GM23338 (cell line): ENCODE results near the gene PCDHB10. TPM values are rescaled to one million over a fixed set of nuclear protein-coding genes. Genes with fewer than 3 reads are reported as not detected.

ENCODE experiments used
- ATAC-seq: fragments of 200-7000 bp; cut with Tn5 transposase; 3 replicates; pipeline ENCODE4 v1.9.1; 2020
- DNase-seq: peaks from one replicate; pipeline ENCODE4 v3.0.0-alpha.2; 2015; ENCODE audit warnings: low spot score
- H2AFZ ChIP-seq: fragments of 200-600 bp; sonication (generic); 2 replicates; pipeline ENCODE4 v1.8.0; 2016; ENCODE audit warnings: antibody characterized with exemption, mild to moderate bottlenecking, moderate library complexity
- H3F3A ChIP-seq: fragments of 200-600 bp; sonication (generic); replicated peaks from 2 replicates; pipeline ENCODE4 v1.8.0; 2017; ENCODE audit warnings: antibody characterized with exemption, mixed run types, low read depth
- H3K27ac ChIP-seq: fragments of 200-600 bp; sonication (generic); 2 replicates; pipeline ENCODE4 v1.6.1; 2016; ENCODE audit warnings: low read depth
- H3K27me3 ChIP-seq: fragments of 200-600 bp; sonication (generic); 2 replicates; pipeline ENCODE4 v1.8.0; 2016; ENCODE audit warnings: mild to moderate bottlenecking, mixed run types, moderate library complexity; ENCODE audit not compliant: insufficient read depth
- H3K36me3 ChIP-seq: fragments of 200-600 bp; sonication (generic); 2 replicates; pipeline ENCODE4 v1.8.0; 2016; ENCODE audit warnings: mild to moderate bottlenecking; ENCODE audit not compliant: insufficient read depth
- H3K4me1 ChIP-seq: fragments of 200-600 bp; sonication (generic); 2 replicates; pipeline ENCODE4 v1.8.0; 2016; ENCODE audit warnings: mild to moderate bottlenecking, moderate library complexity; ENCODE audit not compliant: insufficient read depth
- H3K4me2 ChIP-seq: fragments of 200-600 bp; sonication (generic); 2 replicates; pipeline ENCODE4 v1.7.1; 2017; ENCODE audit warnings: mixed run types
- H3K4me3 ChIP-seq: fragments of 200-600 bp; sonication (generic); 2 replicates; pipeline ENCODE4 v1.6.1; 2016; ENCODE audit warnings: mixed run types
- H3K79me2 ChIP-seq: fragments of 200-600 bp; sonication (generic); replicated peaks from 2 replicates; pipeline ENCODE4 v1.8.0; 2017; ENCODE audit warnings: mild to moderate bottlenecking; ENCODE audit not compliant: insufficient read depth
- H3K9me2 ChIP-seq: fragments of 200-600 bp; sonication (generic); 2 replicates; pipeline ENCODE4 v1.8.0; 2017; ENCODE audit not compliant: insufficient read depth
- H4K20me1 ChIP-seq: fragments of 200-600 bp; sonication (generic); replicated peaks from 2 replicates; pipeline ENCODE4 v1.8.0; 2017; ENCODE audit warnings: mild to moderate bottlenecking; ENCODE audit not compliant: insufficient read depth
- H3K27ac Mint-ChIP-seq: 2 replicates; pipeline ENCODE4 v1.8.0; 2020; ENCODE audit warnings: inconsistent platforms, mild to moderate bottlenecking, moderate library complexity, mixed read lengths
- H3K27me3 Mint-ChIP-seq: 3 replicates; pipeline ENCODE4 v1.8.0; 2022; ENCODE audit warnings: low read depth, mild to moderate bottlenecking, moderate library complexity, mixed read lengths, inconsistent platforms; ENCODE audit not compliant: insufficient read depth, poor library complexity
- H3K36me3 Mint-ChIP-seq: 3 replicates; pipeline ENCODE4 v1.8.0; 2021; ENCODE audit warnings: low read depth, mild to moderate bottlenecking, inconsistent platforms, moderate library complexity, mixed read lengths
- H3K4me1 Mint-ChIP-seq: 3 replicates; pipeline ENCODE4 v1.8.0; 2020; ENCODE audit warnings: mild to moderate bottlenecking, inconsistent platforms, mixed read lengths
- H3K4me3 Mint-ChIP-seq: 3 replicates; pipeline ENCODE4 v1.8.0; 2021; ENCODE audit warnings: moderate library complexity, mild to moderate bottlenecking, inconsistent platforms, mixed read lengths
- H3K9me3 Mint-ChIP-seq: 3 replicates; pipeline ENCODE4 v1.8.0; 2020; ENCODE audit warnings: moderate library complexity, mild to moderate bottlenecking, inconsistent platforms, mixed read lengths
- CREB1 ChIP-seq: fragments of 250-450 bp; sonication (Bioruptor Pico); IDR thresholded peaks from 2 replicates; pipeline ENCODE4 v1.5.0; 2020; ENCODE audit warnings: low read depth, mild to moderate bottlenecking, moderate library complexity
- CTCF ChIP-seq, 2 experiments: fragments of 200-600 bp in 1 of 2; sonication (generic) in 1 of 2; conservative IDR thresholded peaks; 2 replicates each; pipeline versions ENCODE4 v1.5.1 to v1.6.1; 2016 to 2017; ENCODE audit warnings: antibody characterized with exemption in 2 of 2, low read depth in 2 of 2, mild to moderate bottlenecking in 2 of 2, moderate library complexity in 1 of 2
- ETS1 ChIP-seq: IDR thresholded peaks from 2 replicates; pipeline ENCODE4 v1.6.1; 2016; ENCODE audit warnings: antibody characterized with exemption
- EZH2 ChIP-seq: fragments of 200-600 bp; sonication (generic); IDR thresholded peaks from one replicate; pipeline ENCODE4 v1.8.0; 2017; ENCODE audit warnings: antibody characterized with exemption, mild to moderate bottlenecking, low read depth; ENCODE audit not compliant: unreplicated experiment
- EZH2phosphoT487 ChIP-seq: fragments of 200-600 bp; sonication (generic); IDR thresholded peaks from one replicate; pipeline ENCODE4 v1.8.1; 2018; ENCODE audit warnings: antibody characterized with exemption; ENCODE audit not compliant: unreplicated experiment
- JUNB ChIP-seq: IDR thresholded peaks from one replicate; pipeline ENCODE4 v1.6.1; 2016; ENCODE audit warnings: antibody characterized with exemption; ENCODE audit not compliant: unreplicated experiment
- POLR2AphosphoS5 ChIP-seq: IDR thresholded peaks from 2 replicates; pipeline ENCODE4 v1.6.1; 2016; ENCODE audit warnings: antibody characterized with exemption, low read depth
- REST ChIP-seq: IDR thresholded peaks from one replicate; pipeline ENCODE4 v1.6.1; 2018; ENCODE audit warnings: antibody characterized with exemption; ENCODE audit not compliant: unreplicated experiment
- STAT1 ChIP-seq: IDR thresholded peaks from one replicate; pipeline ENCODE4 v1.6.1; 2016; ENCODE audit warnings: antibody characterized with exemption; ENCODE audit not compliant: unreplicated experiment
- ZNF114 ChIP-seq: fragments of 250-450 bp; sonication (Bioruptor Pico); IDR thresholded peaks from 2 replicates; pipeline ENCODE4 v1.5.0; 2020; ENCODE audit warnings: mild to moderate bottlenecking, moderate library complexity
- polyA plus RNA-seq: library from polyadenylated mRNA; unstranded; fragments of >200 nt; fragmentation: Nextera tagmentation; extraction: Ambion mirVana; gene quantifications from 2 replicates; pipeline ENCODE4 v1.2.1, GENCODE V29; 2016
- total RNA-seq: library from RNA; depleted of rRNA; stranded (reverse); fragments of >200 nt; shearing (Covaris generic); gene quantifications from 2 replicates; pipeline ENCODE4 v1.2.3, GENCODE V29; 2014

PCDHB10 gene
- total and polyA plus RNA-seq, 2 experiments from 2014 or later = 1.6 to 2.7 TPM

- H3K9me2 ChIP-seq = no peaks in the 10 kb centered on the region
- peaks cover 2% of the 10 kb centered on the region for H3K27me3 Mint-ChIP-seq
- H3K4me1 ChIP-seq = no peaks in the 10 kb centered on the region
- no peaks in the 10 kb centered on the region for H3K27me3 ChIP-seq
- H3K4me1 Mint-ChIP-seq = no peaks in the 10 kb centered on the region
- H3K4me3 Mint-ChIP-seq = no peak within 1 kb of the TSS
- H4K20me1 ChIP-seq = no peaks in the 10 kb centered on the region; the same call in 1 of the 2 replicates
- ATAC-seq (no peak), DNase-seq (peak; percentile 68)
- H3F3A ChIP-seq = no peaks in the 10 kb centered on the region
- no peaks in the 10 kb centered on the region for H3K79me2 ChIP-seq
- no peak within 1 kb of the TSS for H3K4me3 ChIP-seq
- H3K36me3 ChIP-seq = no peaks in the 10 kb centered on the region
- H3K9me3 Mint-ChIP-seq = peaks cover 23% of the 10 kb centered on the region
- no peak within 1 kb of the TSS for H3K27ac Mint-ChIP-seq
- H3K4me2 ChIP-seq = no peak within 1 kb of the TSS
- TF ChIP-seq STAT1 = no peak
- peak; percentile 52 to 57 for TF ChIP-seq CTCF (conservative IDR thresholded peaks at IDR 0.05; ENCODE audit: low read depth in 2 of 2)
- H3K36me3 Mint-ChIP-seq = peaks cover 22% of the 10 kb centered on the region
- H2AFZ ChIP-seq = no peak within 1 kb of the TSS
- no peak within 1 kb of the TSS for H3K27ac ChIP-seq
Measured at GRCh38 chr5:141149812-141150211, 42.3 kb upstream of the PCDHB10 start, which contains the start of gene PCDHB6. Gene PCDHB6, plus strand, starts transcription at chr5:141150057. Its CDS starts 201 bp downstream, at chr5:141150258.

GRCh38 chr5:141150224-141150992 lies 41.7 kb upstream of the PCDHB10 start:
- H3K27me3 ChIP-seq = no peaks in the 10 kb centered on the region
- H3K9me2 ChIP-seq = no peaks in the 10 kb centered on the region
- H3K4me2 ChIP-seq = no peak overlapping the region
- no peak overlapping the region for H2AFZ ChIP-seq
- H3K4me1 ChIP-seq = no peaks in the 10 kb centered on the region
- H3F3A ChIP-seq = no peaks in the 10 kb centered on the region
- H3K27ac ChIP-seq = no peak overlapping the region
- no peak for ATAC-seq
- Mint-ChIP-seq H3K27me3 (peaks cover 2% of the 10 kb centered on the region), H3K9me3 (peaks cover 23% of the 10 kb centered on the region), H3K27ac (no peak overlapping the region), H3K36me3 (peaks cover 22% of the 10 kb centered on the region), H3K4me1 (no peaks in the 10 kb centered on the region), H3K4me3 (no peak overlapping the region)
- H3K79me2 ChIP-seq = no peaks in the 10 kb centered on the region
- no peak overlapping the region for H3K4me3 ChIP-seq
- no peaks in the 10 kb centered on the region; the same call in 1 of the 2 replicates for H4K20me1 ChIP-seq
- H3K36me3 ChIP-seq = no peaks in the 10 kb centered on the region
- no peak for DNase-seq
- TF ChIP-seq EZH2phosphoT487 (no peak), REST (no peak), STAT1 (no peak), ZNF114 (CRISPR knock-in tag) (no peak), ETS1 (no peak), POLR2AphosphoS5 (no peak), EZH2 (no peak), CTCF (conservative IDR thresholded peaks at IDR 0.05; ENCODE audit: low read depth in 2 of 2) (no peak), JUNB (no peak), CREB1 (no peak)
